Daoy (cell line): ENCODE results near the gene UNC45A. TPM values are rescaled to one million over a fixed set of nuclear protein-coding genes. Genes with fewer than 3 reads are reported as not detected.
"Not testable (repeated sequence)": the region's sequence is repeated elsewhere in the genome, so short reads cannot be mapped to it uniquely, and the experiment has no call there.

Experiments used
- DNase-seq: peaks from one replicate; pipeline ENCODE4 v3.0.0-alpha.2; 2015; ENCODE audit warnings: low read depth
- total RNA-seq: library from RNA; depleted of rRNA; stranded (reverse); fragments of >200 nt; shearing (Covaris generic); gene quantifications from 2 replicates; pipeline ENCODE4 v1.2.3, GENCODE V29; 2014

The UNC45A gene
- total RNA-seq, 1 experiment from 2014 or later, result 57.5 TPM

GRCh38 chr15:90916461-90916860 lies 18.6 kb upstream of the UNC45A start:
- no peak for DNase-seq

- DNase-seq, result no peak
Observed at GRCh38 chr15:90917569-90917968, 17.5 kb upstream of the UNC45A start.

GRCh38 chr15:90918034-90918788 lies 16.9 kb upstream of the UNC45A start:
- DNase-seq, result no peak

GRCh38 chr15:90918835-90919234 lies 16.2 kb upstream of the UNC45A start:
- DNase-seq, result no peak

- DNase-seq, result no peak
Observed at GRCh38 chr15:90921887-90922286, 13.2 kb upstream of the UNC45A start.

GRCh38 chr15:90922712-90923322 lies 12.3 kb upstream of the UNC45A start:
- DNase-seq, result not testable (repeated sequence)

GRCh38 chr15:90924375-90924774 lies 10.7 kb upstream of the UNC45A start:
- no peak for DNase-seq

GRCh38 chr15:90926766-90927165 lies 8.3 kb upstream of the UNC45A start:
- DNase-seq, result not testable (repeated sequence)

GRCh38 chr15:90928106-90928505 lies 7.0 kb upstream of the UNC45A start:
- DNase-seq, result not testable (repeated sequence)

- DNase-seq, result no peak
Observed at GRCh38 chr15:90929246-90930019, 5.7 kb upstream of the UNC45A start.

GRCh38 chr15:90930861-90931574 lies 4.1 kb upstream of the UNC45A start:
- no peak for DNase-seq

- DNase-seq, result no peak
Observed at GRCh38 chr15:90931575-90931827, 3.6 kb upstream of the UNC45A start.

- peak; percentile 83 for DNase-seq
Observed at GRCh38 chr15:90931828-90932659, 3.0 kb upstream of the UNC45A start, which contains the start of gene HDDC3. TSS of gene HDDC3 (minus strand) at chr15:90932549. CDS start at chr15:90932540, 9 bp downstream.

- DNase-seq, result no peak
Observed at GRCh38 chr15:90932660-90932991, 2.5 kb upstream of the UNC45A start.

GRCh38 chr15:90933301-90933700 lies 1.8 kb upstream of the UNC45A start:
- DNase-seq, result no peak

- peak; percentile 80 for DNase-seq
Observed at GRCh38 chr15:90934256-90934948, 683 bp upstream of the UNC45A start.

GRCh38 chr15:90936823-90937222 lies 1.7 kb downstream of the UNC45A start:
- no peak for DNase-seq

GRCh38 chr15:90938261-90938660 lies 3.2 kb downstream of the UNC45A start:
- DNase-seq, result no peak

GRCh38 chr15:90939756-90940155 lies 4.7 kb downstream of the UNC45A start:
- DNase-seq, result no peak

- DNase-seq, result no peak
Observed at GRCh38 chr15:90941038-90941437, 6.0 kb downstream of the UNC45A start.
